PC-3 (cell line): ENCODE measurements around the gene YPEL1.

Source experiments
- EZH2 ChIP-seq: fragments of 300-600 bp; sonication (generic); IDR thresholded peaks from one replicate; pipeline ENCODE4 v1.6.1; 2017; ENCODE audit warnings: antibody characterized with exemption, mild to moderate bottlenecking, low read length; ENCODE audit not compliant: unreplicated experiment
- TF ChIP-seq, protein P1 (sequence below): fragments of 300-600 bp; sonication (generic); conservative IDR thresholded peaks from 2 replicates; pipeline ENCODE4 v1.5.1; 2017; ENCODE audit warnings: antibody characterized with exemption, low read depth, mild to moderate bottlenecking, low read length

DNA sequence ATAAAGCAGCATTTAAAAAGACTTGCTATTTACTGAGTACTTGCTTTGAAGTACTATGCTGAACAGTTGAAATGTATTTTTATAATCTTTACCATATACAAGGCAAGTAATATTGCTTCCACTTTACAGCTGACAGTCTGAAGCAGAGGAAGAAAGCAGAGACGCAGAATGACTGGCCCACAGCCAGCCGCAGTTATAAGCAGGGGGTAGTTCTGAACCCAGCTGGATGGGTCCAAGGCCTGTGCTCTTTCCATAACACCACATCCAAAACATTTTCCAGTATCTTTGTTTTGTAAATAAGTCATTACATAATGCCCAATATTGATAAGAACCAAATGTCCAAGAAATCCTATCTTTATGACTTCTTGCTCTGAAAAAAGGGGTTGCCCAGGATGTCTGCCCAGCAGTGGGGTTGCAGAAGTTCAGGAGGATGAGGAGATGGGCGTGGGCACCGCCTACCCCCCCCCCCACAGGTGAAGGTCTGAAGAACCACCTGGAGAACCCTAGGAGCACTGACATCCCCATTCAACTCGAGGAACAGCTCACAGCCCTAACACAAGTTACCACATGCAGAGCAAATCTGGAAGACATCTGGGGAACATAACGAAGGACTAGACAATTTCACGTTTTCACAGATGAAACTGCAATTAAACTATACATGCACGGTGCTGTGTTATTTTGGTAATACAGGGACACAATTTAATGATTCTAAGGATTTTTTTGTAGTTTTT is 24.2 kb upstream of the YPEL1 start:
- TF ChIP-seq, protein P1, sequence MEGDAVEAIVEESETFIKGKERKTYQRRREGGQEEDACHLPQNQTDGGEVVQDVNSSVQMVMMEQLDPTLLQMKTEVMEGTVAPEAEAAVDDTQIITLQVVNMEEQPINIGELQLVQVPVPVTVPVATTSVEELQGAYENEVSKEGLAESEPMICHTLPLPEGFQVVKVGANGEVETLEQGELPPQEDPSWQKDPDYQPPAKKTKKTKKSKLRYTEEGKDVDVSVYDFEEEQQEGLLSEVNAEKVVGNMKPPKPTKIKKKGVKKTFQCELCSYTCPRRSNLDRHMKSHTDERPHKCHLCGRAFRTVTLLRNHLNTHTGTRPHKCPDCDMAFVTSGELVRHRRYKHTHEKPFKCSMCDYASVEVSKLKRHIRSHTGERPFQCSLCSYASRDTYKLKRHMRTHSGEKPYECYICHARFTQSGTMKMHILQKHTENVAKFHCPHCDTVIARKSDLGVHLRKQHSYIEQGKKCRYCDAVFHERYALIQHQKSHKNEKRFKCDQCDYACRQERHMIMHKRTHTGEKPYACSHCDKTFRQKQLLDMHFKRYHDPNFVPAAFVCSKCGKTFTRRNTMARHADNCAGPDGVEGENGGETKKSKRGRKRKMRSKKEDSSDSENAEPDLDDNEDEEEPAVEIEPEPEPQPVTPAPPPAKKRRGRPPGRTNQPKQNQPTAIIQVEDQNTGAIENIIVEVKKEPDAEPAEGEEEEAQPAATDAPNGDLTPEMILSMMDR: no peak
- TF ChIP-seq EZH2: no peak
